ENCODE data around the gene TAPBP.
A peak's percentile ranks its signal among the peaks of the same experiment; 100 is the strongest.
"Not testable (repeated sequence)": the region's sequence is repeated elsewhere in the genome, so short reads cannot be mapped to it uniquely, and the experiment has no call there.

The TAPBP gene

GRCh38 chr6:33296797-33297405 is 17.0 kb downstream of the TAPBP start:
- FAIRE-seq: no peak
- no peak for DNase-seq (ENCODE audit: insufficient read length, low spot score)
- no peak for TF ChIP-seq POLR2A (IDR thresholded peaks at IDR 0.05; ENCODE audit: low read depth, low read length)

GRCh38 chr6:33295621-33296369 is 18.1 kb downstream of the TAPBP start:
- no peak for DNase-seq (ENCODE audit: insufficient read length, low spot score)
- no peak for FAIRE-seq
- TF ChIP-seq POLR2A (IDR thresholded peaks at IDR 0.05; ENCODE audit: low read depth, low read length): no peak

GRCh38 chr6:33294086-33294823 is 19.6 kb downstream of the TAPBP start:
- no peak for FAIRE-seq
- TF ChIP-seq POLR2A (IDR thresholded peaks at IDR 0.05; ENCODE audit: low read depth, low read length): no peak
- DNase-seq (ENCODE audit: insufficient read length, low spot score): no peak

GRCh38 chr6:33292996-33293682 is 20.7 kb downstream of the TAPBP start:
- no peak for DNase-seq (ENCODE audit: insufficient read length, low spot score)
- FAIRE-seq: no peak
- TF ChIP-seq POLR2A (IDR thresholded peaks at IDR 0.05; ENCODE audit: low read depth, low read length): no peak

GRCh38 chr6:33290459-33290858 is 23.4 kb downstream of the TAPBP start:
- TF ChIP-seq POLR2A (IDR thresholded peaks at IDR 0.05; ENCODE audit: low read depth, low read length): no peak
- FAIRE-seq (no peak), DNase-seq (ENCODE audit: insufficient read length, low spot score) (no peak)

GRCh38 chr6:33289784-33290315 is 24.0 kb downstream of the TAPBP start:
- DNase-seq (ENCODE audit: insufficient read length, low spot score) (no peak), FAIRE-seq (no peak)
- no peak for TF ChIP-seq POLR2A (IDR thresholded peaks at IDR 0.05; ENCODE audit: low read depth, low read length)

- FAIRE-seq: no peak
- peak; percentile 85 for DNase-seq (ENCODE audit: insufficient read length, low spot score)
- peak; percentile 34; the same call in 1 of the 2 replicates for TF ChIP-seq POLR2A (IDR thresholded peaks at IDR 0.05; ENCODE audit: low read depth, low read length)
Observed at GRCh38 chr6:33288921-33289783, 24.7 kb downstream of the TAPBP start, which contains the start of the genes PFDN6 and WDR46. TSS of gene PFDN6 (plus strand) at chr6:33289601. CDS start at chr6:33289857, 256 bp downstream. TSS of gene WDR46 (minus strand) at chr6:33289239. CDS start at chr6:33289170, 69 bp downstream.

- TF ChIP-seq POLR2A (IDR thresholded peaks at IDR 0.05; ENCODE audit: low read depth, low read length): no peak
- FAIRE-seq (no peak), DNase-seq (ENCODE audit: insufficient read length, low spot score) (no peak)
Observed at GRCh38 chr6:33288141-33288920, 25.5 kb downstream of the TAPBP start.

GRCh38 chr6:33286946-33287914 is 26.6 kb downstream of the TAPBP start:
- FAIRE-seq (no peak), DNase-seq (ENCODE audit: insufficient read length, low spot score) (no peak)
- no peak for TF ChIP-seq POLR2A (IDR thresholded peaks at IDR 0.05; ENCODE audit: low read depth, low read length)

- FAIRE-seq; DNase-seq (ENCODE audit: insufficient read length, low spot score): not testable (repeated sequence)
Observed at GRCh38 chr6:33285214-33285613, 28.7 kb downstream of the TAPBP start.

- DNase-seq (ENCODE audit: insufficient read length, low spot score) (no peak), FAIRE-seq (no peak)
- no peak for TF ChIP-seq POLR2A (IDR thresholded peaks at IDR 0.05; ENCODE audit: low read depth, low read length)
Observed at GRCh38 chr6:33280539-33280938, 33.3 kb downstream of the TAPBP start.

Data from H54 (cell line).